CD4-positive, alpha-beta memory T cell (primary cell): ENCODE results near the gene KIAA1217. TPM values are rescaled to one million over a fixed set of nuclear protein-coding genes. Genes with fewer than 3 reads are reported as not detected.

ENCODE experiments used
- CTCF ChIA-PET: fragments of 350-600 bp; sonication (Branson Sonifier 250); formaldehyde crosslinking; loops from one replicate; lab custom pipeline; 2021; ENCODE audit warnings: inconsistent platforms; ENCODE audit not compliant: partially characterized antibody; lab: Charles Lee
- POLR2A ChIA-PET: fragments of 350-600 bp; sonication (Branson Sonifier 250); formaldehyde crosslinking; loops from one replicate; lab custom pipeline; 2021; ENCODE audit not compliant: partially characterized antibody; lab: Charles Lee
- DNase-seq, 5 donors: peaks; one replicate each; pipeline versions ENCODE4 v3.0.0 to v3.0.0-alpha.2; 2020 to 2022; ENCODE audit warnings: mixed read lengths in 1 of 5
- H3K27ac ChIP-seq: one replicate; pipeline ENCODE4 v1.7.0; 2013; ENCODE audit warnings: low read depth, low read length
- H3K27me3 ChIP-seq: 2 replicates; pipeline ENCODE4 v1.7.0; 2013; ENCODE audit warnings: mild to moderate bottlenecking, low read length, moderate library complexity; ENCODE audit not compliant: insufficient read depth
- H3K36me3 ChIP-seq: 2 replicates; pipeline ENCODE4 v1.7.0; 2013; ENCODE audit warnings: mild to moderate bottlenecking, low read length, moderate library complexity; ENCODE audit not compliant: insufficient read depth
- H3K4me1 ChIP-seq: 2 replicates; pipeline ENCODE4 v1.7.0; 2013; ENCODE audit warnings: mild to moderate bottlenecking, low read length, moderate library complexity; ENCODE audit not compliant: insufficient read depth
- H3K4me3 ChIP-seq, 2 donors: one replicate each; pipeline ENCODE4 v1.7.0; 2013; ENCODE audit warnings: low read length in 2 of 2, mild to moderate bottlenecking in 1 of 2
- H3K9me3 ChIP-seq, 2 donors: one replicate each; pipeline ENCODE4 v1.7.0; 2013; ENCODE audit warnings: low read length in 2 of 2, control low read depth in 1 of 2; ENCODE audit not compliant: control insufficient read depth in 1 of 2
- H3K27ac Mint-ChIP-seq, 7 donors: one replicate each; pipeline ENCODE4 v1.8.0; 2020 to 2021; ENCODE audit warnings: mixed read lengths in 7 of 7, mild to moderate bottlenecking in 6 of 7, inconsistent platforms in 3 of 7, moderate library complexity in 3 of 7
- H3K27me3 Mint-ChIP-seq, 2 donors: one replicate each; pipeline ENCODE4 v1.8.0; 2020 to 2021; ENCODE audit warnings: mixed read lengths in 2 of 2
- H3K36me3 Mint-ChIP-seq, 2 donors: one replicate each; pipeline ENCODE4 v1.8.0; 2020 to 2021; ENCODE audit warnings: mixed read lengths in 2 of 2, inconsistent platforms in 1 of 2, mild to moderate bottlenecking in 1 of 2
- H3K4me1 Mint-ChIP-seq, 4 donors: one replicate each; pipeline ENCODE4 v1.8.0; 2020 to 2021; ENCODE audit warnings: mixed read lengths in 4 of 4, mild to moderate bottlenecking in 1 of 4
- H3K4me3 Mint-ChIP-seq, 8 donors: one replicate each; pipeline ENCODE4 v1.8.0; 2020 to 2021; ENCODE audit warnings: mixed read lengths in 8 of 8, mild to moderate bottlenecking in 7 of 8, moderate library complexity in 6 of 8, inconsistent platforms in 3 of 8
- H3K9me3 Mint-ChIP-seq, 8 donors: one replicate each; pipeline ENCODE4 v1.8.0; 2020 to 2021; ENCODE audit warnings: mixed read lengths in 8 of 8, mild to moderate bottlenecking in 5 of 8, inconsistent platforms in 3 of 8, moderate library complexity in 1 of 8
- intact Hi-C: fragments of 100-400 bp; cut with micrococcal nuclease; formaldehyde crosslinking; loops from one replicate; pipeline ENCODE4 v1.15.1; 2023
- polyA plus RNA-seq, 2 donors: library from polyadenylated mRNA; unstranded; fragments of 300-500 nt; fragmentation: Illumina TruSeq; gene quantifications; one replicate each; pipeline ENCODE4 v1.2.3, GENCODE V29; 2021
- total RNA-seq, 2 experiments: library from RNA; stranded (reverse); gene quantifications; one replicate each; pipeline ENCODE4 v1.2.3, GENCODE V29; 2021

The KIAA1217 gene, protein sequence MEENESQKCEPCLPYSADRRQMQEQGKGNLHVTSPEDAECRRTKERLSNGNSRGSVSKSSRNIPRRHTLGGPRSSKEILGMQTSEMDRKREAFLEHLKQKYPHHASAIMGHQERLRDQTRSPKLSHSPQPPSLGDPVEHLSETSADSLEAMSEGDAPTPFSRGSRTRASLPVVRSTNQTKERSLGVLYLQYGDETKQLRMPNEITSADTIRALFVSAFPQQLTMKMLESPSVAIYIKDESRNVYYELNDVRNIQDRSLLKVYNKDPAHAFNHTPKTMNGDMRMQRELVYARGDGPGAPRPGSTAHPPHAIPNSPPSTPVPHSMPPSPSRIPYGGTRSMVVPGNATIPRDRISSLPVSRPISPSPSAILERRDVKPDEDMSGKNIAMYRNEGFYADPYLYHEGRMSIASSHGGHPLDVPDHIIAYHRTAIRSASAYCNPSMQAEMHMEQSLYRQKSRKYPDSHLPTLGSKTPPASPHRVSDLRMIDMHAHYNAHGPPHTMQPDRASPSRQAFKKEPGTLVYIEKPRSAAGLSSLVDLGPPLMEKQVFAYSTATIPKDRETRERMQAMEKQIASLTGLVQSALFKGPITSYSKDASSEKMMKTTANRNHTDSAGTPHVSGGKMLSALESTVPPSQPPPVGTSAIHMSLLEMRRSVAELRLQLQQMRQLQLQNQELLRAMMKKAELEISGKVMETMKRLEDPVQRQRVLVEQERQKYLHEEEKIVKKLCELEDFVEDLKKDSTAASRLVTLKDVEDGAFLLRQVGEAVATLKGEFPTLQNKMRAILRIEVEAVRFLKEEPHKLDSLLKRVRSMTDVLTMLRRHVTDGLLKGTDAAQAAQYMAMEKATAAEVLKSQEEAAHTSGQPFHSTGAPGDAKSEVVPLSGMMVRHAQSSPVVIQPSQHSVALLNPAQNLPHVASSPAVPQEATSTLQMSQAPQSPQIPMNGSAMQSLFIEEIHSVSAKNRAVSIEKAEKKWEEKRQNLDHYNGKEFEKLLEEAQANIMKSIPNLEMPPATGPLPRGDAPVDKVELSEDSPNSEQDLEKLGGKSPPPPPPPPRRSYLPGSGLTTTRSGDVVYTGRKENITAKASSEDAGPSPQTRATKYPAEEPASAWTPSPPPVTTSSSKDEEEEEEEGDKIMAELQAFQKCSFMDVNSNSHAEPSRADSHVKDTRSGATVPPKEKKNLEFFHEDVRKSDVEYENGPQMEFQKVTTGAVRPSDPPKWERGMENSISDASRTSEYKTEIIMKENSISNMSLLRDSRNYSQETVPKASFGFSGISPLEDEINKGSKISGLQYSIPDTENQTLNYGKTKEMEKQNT (N-terminal part only)
- total RNA-seq: under 1 TPM; 0.69 to 0.70 TPM
- under 1 TPM in 1 of 2 donors, not detected in 1; 0.75 TPM for polyA plus RNA-seq

DNA sequence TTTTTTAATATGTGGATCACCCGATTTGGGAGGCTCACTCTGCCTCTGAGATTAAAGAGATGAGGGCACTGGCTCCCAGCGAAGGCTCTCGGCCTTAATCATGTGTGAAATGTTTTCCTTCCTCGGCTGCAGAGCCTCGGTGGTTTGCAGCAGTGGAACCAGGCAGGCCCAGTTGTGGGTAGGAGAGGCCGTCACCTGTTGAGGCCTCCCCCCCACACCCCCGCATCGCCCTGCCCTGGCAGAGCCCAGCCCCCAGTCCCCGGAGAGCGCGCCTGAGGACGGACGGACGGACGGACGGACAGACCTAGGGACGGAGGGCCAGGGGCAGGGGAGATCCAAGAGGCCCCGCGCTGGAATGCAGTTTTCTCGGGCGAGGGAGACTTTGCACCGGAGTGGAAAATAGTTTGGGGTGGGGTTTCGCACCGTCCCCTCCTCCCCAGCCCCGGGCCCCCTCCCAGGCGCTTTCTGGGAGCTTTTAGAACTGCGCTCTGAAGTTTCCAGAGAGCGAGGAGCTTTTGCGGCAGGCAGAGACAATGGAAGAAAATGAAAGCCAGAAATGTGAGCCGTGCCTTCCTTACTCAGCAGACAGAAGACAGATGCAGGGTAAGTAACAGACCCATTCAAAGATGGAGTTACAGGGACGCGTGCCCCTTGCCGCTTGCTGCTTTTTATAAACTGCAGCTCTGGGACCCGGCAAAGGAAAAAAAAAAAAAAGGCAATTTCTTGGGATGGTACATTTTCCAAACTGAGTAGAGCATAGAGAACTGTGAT is at the start of gene KIAA1217:
KIAA1217 (plus strand) TSS at position 478 of the 771 bp plus-strand sequence; CDS start at position 534, 56 bp downstream.
- no peaks in the 10 kb centered on the region for H3K36me3 ChIP-seq
- peaks cover 0 to 1% (median 0%) of the 10 kb centered on the region in 8 donors for H3K9me3 Mint-ChIP-seq
- peaks cover 8 to 21% (median 16%) of the 10 kb centered on the region in 4 donors for H3K4me1 Mint-ChIP-seq
- H3K27ac Mint-ChIP-seq: peak within 1 kb of the TSS in 1 of 7 donors; percentile 50
- no peak within 1 kb of the TSS for H3K27ac ChIP-seq
- peaks cover 9% of the 10 kb centered on the region for H3K27me3 ChIP-seq
- peaks cover 32 to 37% of the 10 kb centered on the region in 2 donors for H3K27me3 Mint-ChIP-seq
- peak within 1 kb of the TSS; percentile 10 to 79 (median 54) for H3K4me3 Mint-ChIP-seq
- intact Hi-C loops: no loop called here
- DNase-seq: no peak
- H3K36me3 Mint-ChIP-seq: no peaks in the 10 kb centered on the region
- H3K4me1 ChIP-seq: no peaks in the 10 kb centered on the region
- ChIA-PET POLR2A (no interaction called here), CTCF (no interaction called here)
- no peaks in the 10 kb centered on the region for H3K9me3 ChIP-seq
- H3K4me3 ChIP-seq: no peak within 1 kb of the TSS

DNA sequence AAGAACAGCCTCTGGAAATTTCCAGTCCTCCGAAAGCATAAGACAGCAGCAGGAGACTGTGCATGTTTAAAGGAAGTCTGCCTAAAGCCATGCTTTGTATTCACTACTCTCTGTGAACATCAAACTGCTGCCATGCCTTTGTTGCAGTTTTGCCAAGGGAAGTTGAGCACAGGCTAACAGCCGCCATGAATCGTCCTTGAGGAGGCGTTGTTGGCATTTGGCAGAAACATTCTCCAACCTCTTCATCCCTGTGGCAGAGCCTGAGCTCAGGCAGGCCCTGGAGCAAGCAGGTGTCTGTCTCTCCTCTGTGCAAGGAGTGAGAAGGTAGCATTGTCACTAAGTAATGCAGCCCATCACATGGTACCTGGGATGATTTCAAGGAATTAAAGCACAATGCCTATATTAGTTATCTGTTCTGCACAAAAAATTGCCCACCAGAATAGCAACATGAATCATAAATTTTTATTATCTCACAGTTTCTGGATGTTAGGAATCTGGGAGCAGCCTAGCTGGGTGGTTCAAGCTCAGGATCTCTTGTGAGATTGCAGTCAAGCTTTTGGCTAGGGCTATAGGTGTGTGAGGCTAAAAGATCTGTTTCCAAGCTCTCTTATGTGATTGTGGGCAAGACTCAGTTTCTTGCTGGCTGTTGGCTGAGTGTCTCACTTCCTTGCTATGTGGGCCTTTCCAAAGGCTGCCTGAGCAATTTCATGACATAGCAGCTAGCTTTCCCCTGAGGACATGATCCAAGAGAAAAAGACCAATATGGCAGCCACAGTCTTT is 46.5 kb upstream of the KIAA1217 start:
- Histone ChIP-seq H3K27me3 (no peaks in the 10 kb centered on the region), H3K4me1 (no peaks in the 10 kb centered on the region), H3K4me3 (no peak overlapping the region), H3K27ac (no peak overlapping the region), H3K9me3 (no peaks in the 10 kb centered on the region), H3K36me3 (no peaks in the 10 kb centered on the region)
- no peaks in the 10 kb centered on the region for H3K4me1 Mint-ChIP-seq
- peaks cover 0 to 2% of the 10 kb centered on the region in 2 donors for H3K27me3 Mint-ChIP-seq
- ChIA-PET POLR2A (no interaction called here), CTCF (no interaction called here)
- no peak for DNase-seq
- H3K9me3 Mint-ChIP-seq: peaks cover 0 to 11% (median 7%) of the 10 kb centered on the region in 8 donors
- intact Hi-C loops: no loop called here
- H3K27ac Mint-ChIP-seq: no peak overlapping the region
- no peak overlapping the region for H3K4me3 Mint-ChIP-seq
- no peaks in the 10 kb centered on the region for H3K36me3 Mint-ChIP-seq

DNA sequence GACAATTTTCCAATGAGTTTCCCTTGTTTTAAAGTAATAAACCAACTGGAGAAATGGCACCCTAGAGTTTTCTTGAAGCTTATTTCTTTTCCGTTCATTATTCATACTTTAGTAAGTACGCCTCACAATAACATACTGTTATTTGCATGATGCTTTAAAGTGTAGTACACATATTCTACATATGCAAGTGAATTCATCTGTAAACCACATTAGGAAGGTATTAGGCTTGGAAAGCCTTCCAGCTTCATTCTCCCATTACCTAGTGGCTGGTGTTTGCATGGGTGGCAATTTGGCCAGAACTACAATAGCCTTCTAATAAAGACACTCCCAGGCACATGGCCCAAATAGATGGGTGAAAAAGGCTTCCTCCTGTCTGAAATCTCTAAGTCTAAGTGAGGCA is 45.5 kb upstream of the KIAA1217 start:
- H3K36me3 ChIP-seq: no peaks in the 10 kb centered on the region
- ChIA-PET CTCF (no interaction called here), POLR2A (no interaction called here)
- no peak overlapping the region for H3K27ac Mint-ChIP-seq
- no peaks in the 10 kb centered on the region for H3K4me1 Mint-ChIP-seq
- no peaks in the 10 kb centered on the region for H3K4me1 ChIP-seq
- H3K9me3 ChIP-seq: no peaks in the 10 kb centered on the region
- H3K27me3 ChIP-seq: no peaks in the 10 kb centered on the region
- H3K4me3 ChIP-seq: no peak overlapping the region
- H3K36me3 Mint-ChIP-seq: no peaks in the 10 kb centered on the region
- no peak overlapping the region for H3K27ac ChIP-seq
- no peak overlapping the region for H3K4me3 Mint-ChIP-seq
- H3K9me3 Mint-ChIP-seq: peaks cover 0 to 8% (median under 1%) of the 10 kb centered on the region in 8 donors
- DNase-seq: no peak
- peaks cover 0 to 2% of the 10 kb centered on the region in 2 donors for H3K27me3 Mint-ChIP-seq
- intact Hi-C loops: no loop called here

DNA sequence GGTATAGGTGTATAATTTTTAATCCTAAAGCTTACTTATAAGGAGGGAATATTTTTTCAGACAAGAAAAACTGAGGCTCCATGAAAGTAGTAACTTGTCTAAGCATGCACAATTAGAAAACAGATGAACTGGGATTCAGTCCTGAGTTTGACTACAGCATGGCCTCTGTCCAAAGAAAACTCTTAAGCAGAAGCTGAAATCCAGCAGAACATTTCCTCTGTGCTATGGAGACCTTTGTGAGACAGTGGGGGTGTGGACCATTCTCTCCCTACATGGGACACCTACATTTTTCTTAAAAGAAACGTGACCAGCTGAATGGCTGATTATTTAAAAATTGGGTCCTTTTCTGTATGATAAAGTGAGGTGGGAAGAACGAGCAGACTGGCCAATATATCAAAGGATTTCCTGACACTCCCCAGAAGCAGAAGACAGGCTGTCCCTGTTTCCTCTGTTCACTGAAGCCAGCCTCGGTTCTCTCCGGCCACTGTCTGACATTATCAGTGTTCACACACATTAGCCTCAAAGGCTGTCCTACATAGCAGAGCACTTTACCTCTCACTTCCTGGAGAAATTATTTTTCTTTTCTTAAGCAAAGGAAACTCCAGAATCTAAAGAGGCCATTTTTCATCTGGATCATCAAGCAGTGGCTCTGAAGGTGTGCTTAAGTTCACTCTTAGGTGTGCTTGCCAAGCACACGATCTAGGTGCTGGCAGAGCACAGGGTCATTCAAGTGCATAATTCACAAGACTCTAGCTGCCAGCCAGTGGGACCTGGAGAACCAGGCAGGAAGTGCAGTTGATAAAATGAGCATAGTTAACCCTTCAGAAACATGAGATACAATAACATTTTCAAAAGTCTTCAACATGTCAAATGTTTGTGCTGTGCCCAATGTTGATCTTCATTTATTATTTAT is 40.4 kb upstream of the KIAA1217 start:
- no peak for DNase-seq
- H3K4me1 Mint-ChIP-seq: no peaks in the 10 kb centered on the region
- Histone ChIP-seq H3K4me3 (no peak overlapping the region), H3K27me3 (no peaks in the 10 kb centered on the region), H3K27ac (no peak overlapping the region), H3K36me3 (no peaks in the 10 kb centered on the region), H3K9me3 (no peaks in the 10 kb centered on the region), H3K4me1 (no peaks in the 10 kb centered on the region)
- H3K9me3 Mint-ChIP-seq: peaks cover 0 to 5% (median 0%) of the 10 kb centered on the region in 8 donors
- no peaks in the 10 kb centered on the region for H3K36me3 Mint-ChIP-seq
- no peak overlapping the region for H3K4me3 Mint-ChIP-seq
- H3K27ac Mint-ChIP-seq: no peak overlapping the region
- intact Hi-C loops: no loop called here
- ChIA-PET POLR2A (no interaction called here), CTCF (no interaction called here)
- H3K27me3 Mint-ChIP-seq: peaks cover 0 to 2% of the 10 kb centered on the region in 2 donors

DNA sequence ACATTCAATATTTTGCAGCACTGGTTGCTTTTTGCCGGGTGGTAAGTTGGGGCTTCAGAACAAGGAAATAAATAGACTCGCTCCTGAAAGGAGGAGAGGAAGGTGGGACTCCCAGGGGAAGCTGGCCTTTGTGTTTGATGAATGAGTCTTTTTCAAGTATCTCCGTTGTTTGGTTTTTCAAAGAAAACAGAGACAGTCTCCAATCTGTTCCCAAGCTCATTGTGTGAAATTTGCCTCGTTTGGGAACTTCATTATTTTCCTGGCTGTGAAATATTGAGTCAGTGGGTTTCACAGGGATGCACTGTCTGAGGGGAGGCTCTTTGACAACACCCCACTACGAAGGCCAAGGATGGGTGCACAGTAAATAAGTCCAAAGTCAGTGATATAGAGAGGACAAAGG is 38.7 kb upstream of the KIAA1217 start:
- no peaks in the 10 kb centered on the region for H3K9me3 ChIP-seq
- Mint-ChIP-seq H3K4me3 (peak overlapping the region in 1 of 8 donors; percentile 41), H3K27ac (no peak overlapping the region), H3K9me3 (peaks cover 0 to 5% (median under 1%) of the 10 kb centered on the region in 8 donors), H3K27me3 (peaks cover 0 to 2% of the 10 kb centered on the region in 2 donors), H3K36me3 (no peaks in the 10 kb centered on the region), H3K4me1 (no peaks in the 10 kb centered on the region)
- no peak overlapping the region for H3K4me3 ChIP-seq
- no peak for DNase-seq
- ChIA-PET POLR2A (no interaction called here), CTCF (no interaction called here)
- no peaks in the 10 kb centered on the region for H3K4me1 ChIP-seq
- H3K27ac ChIP-seq: no peak overlapping the region
- intact Hi-C loops: no loop called here
- no peaks in the 10 kb centered on the region for H3K27me3 ChIP-seq
- no peaks in the 10 kb centered on the region for H3K36me3 ChIP-seq
